Mucosa of rectum (tissue), 2 donors: Measurements from ENCODE around the gene MAFF.
A peak's percentile ranks its signal among the peaks of the same experiment; 100 is the strongest.

Experiments used
- H3K27ac ChIP-seq, 2 donors: one replicate each; pipeline ENCODE4 v1.7.0; 2013; ENCODE audit warnings: inconsistent platforms in 2 of 2, low read depth in 2 of 2, low read length in 2 of 2
- H3K27me3 ChIP-seq, 2 donors: one replicate each; pipeline ENCODE4 v1.7.0; 2013; ENCODE audit warnings: low read length in 2 of 2; ENCODE audit not compliant: control insufficient read depth in 2 of 2, insufficient read depth in 2 of 2
- H3K36me3 ChIP-seq, 2 donors: one replicate each; pipeline ENCODE4 v1.7.0; 2013; ENCODE audit warnings: low read length in 2 of 2; ENCODE audit not compliant: control insufficient read depth in 2 of 2, insufficient read depth in 2 of 2
- H3K4me1 ChIP-seq, 2 donors: one replicate each; pipeline ENCODE4 v1.7.0; 2013; ENCODE audit warnings: low read length in 2 of 2, mild to moderate bottlenecking in 1 of 2; ENCODE audit not compliant: control insufficient read depth in 2 of 2, insufficient read depth in 2 of 2
- H3K4me3 ChIP-seq, 2 donors: one replicate each; pipeline ENCODE4 v1.7.0; 2013; ENCODE audit warnings: low read length in 2 of 2
- H3K9ac ChIP-seq, 2 donors: one replicate each; pipeline ENCODE4 v1.7.0; 2013; ENCODE audit warnings: low read length in 2 of 2, low read depth in 1 of 2, mild to moderate bottlenecking in 1 of 2
- H3K9me3 ChIP-seq, 2 donors: one replicate each; pipeline ENCODE4 v1.7.0; 2013; ENCODE audit warnings: low read length in 2 of 2; ENCODE audit not compliant: control insufficient read depth in 2 of 2
- donor health status: healthy.
- donor health status: Normal muscosa, but diverticular disease.

Gene MAFF

GRCh38 chr22:38244106-38244505, 42.3 kb downstream of the MAFF start:
- Histone ChIP-seq H3K27ac (peak overlapping the region in 1 of 2 donors; percentile 74), H3K4me1 (peaks cover 34 to 38% of the 10 kb centered on the region in 2 donors), H3K9ac (no peak overlapping the region), H3K4me3 (no peak overlapping the region), H3K9me3 (no peaks in the 10 kb centered on the region), H3K36me3 (peaks cover 21 to 23% of the 10 kb centered on the region in 2 donors), H3K27me3 (no peaks in the 10 kb centered on the region)

DNA sequence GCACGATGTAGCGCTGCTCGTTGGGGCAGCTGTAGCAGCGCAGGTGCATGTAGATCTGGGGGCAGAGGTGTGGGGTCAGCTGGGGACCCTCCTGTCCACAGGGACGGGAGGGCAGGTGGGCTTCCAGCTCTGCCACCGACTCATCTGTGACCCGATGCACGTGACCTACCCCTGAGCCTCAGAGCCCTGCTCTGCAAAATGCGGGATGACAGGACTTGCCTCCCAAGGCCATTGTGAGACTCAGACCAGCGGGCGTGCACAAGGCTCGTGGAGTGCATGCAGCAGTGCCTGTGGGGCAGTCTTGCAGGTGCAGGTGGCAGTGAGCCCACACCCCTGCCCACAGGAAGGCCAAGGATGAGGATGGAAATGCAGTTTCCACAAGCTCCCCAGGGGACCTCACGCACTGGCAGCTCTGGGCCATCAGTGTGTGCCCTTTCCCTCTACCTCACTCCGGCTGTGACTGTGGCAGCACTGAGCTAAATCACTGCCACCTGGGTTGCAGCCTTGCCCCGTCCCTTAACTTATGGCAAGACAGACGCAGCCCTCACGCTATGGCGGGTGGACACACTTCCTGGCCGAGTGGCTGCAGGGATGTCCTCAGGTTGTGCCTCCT, 44.4 kb downstream of the MAFF start:
- no peaks in the 10 kb centered on the region for H3K27me3 ChIP-seq
- H3K36me3 ChIP-seq = peaks cover 21 to 23% of the 10 kb centered on the region in 2 donors
- no peak overlapping the region for H3K9ac ChIP-seq
- H3K27ac ChIP-seq = peak overlapping the region; percentile 24 to 45
- no peak overlapping the region for H3K4me3 ChIP-seq
- H3K4me1 ChIP-seq = peaks cover 26 to 31% of the 10 kb centered on the region in 2 donors
- no peaks in the 10 kb centered on the region for H3K9me3 ChIP-seq

DNA sequence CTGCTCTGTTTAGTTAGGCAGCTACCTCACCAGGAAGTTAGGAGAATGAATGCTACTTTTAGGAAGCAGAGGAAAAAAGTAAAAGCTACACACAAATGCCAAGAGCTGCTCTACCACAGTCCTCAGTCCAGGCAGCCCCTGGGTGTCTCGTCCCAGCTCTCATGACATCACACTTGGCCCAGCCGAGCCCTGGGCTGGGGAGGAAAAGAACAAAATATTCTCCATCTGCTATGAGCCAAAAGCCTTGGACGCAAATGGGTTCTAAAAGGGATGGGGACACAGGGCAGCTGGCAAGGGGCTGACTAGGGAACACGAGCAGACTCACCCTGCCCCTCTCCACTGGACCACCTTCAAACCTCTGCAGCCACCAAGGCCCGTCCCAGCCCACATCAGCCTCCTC, 44.9 kb downstream of the MAFF start:
- H3K9me3 ChIP-seq = no peaks in the 10 kb centered on the region
- peaks cover 21 to 23% of the 10 kb centered on the region in 2 donors for H3K36me3 ChIP-seq
- peak overlapping the region; percentile 24 to 45 for H3K27ac ChIP-seq
- H3K4me1 ChIP-seq = peaks cover 31% of the 10 kb centered on the region in 2 donors
- no peaks in the 10 kb centered on the region for H3K27me3 ChIP-seq
- no peak overlapping the region for H3K4me3 ChIP-seq
- H3K9ac ChIP-seq = no peak overlapping the region

- H3K9ac ChIP-seq = no peak overlapping the region
- H3K4me3 ChIP-seq = no peak overlapping the region
- H3K36me3 ChIP-seq = peaks cover 21 to 23% of the 10 kb centered on the region in 2 donors
These were observed 45.9 kb downstream of the MAFF start for GRCh38 chr22:38247713-38248112.

DNA sequence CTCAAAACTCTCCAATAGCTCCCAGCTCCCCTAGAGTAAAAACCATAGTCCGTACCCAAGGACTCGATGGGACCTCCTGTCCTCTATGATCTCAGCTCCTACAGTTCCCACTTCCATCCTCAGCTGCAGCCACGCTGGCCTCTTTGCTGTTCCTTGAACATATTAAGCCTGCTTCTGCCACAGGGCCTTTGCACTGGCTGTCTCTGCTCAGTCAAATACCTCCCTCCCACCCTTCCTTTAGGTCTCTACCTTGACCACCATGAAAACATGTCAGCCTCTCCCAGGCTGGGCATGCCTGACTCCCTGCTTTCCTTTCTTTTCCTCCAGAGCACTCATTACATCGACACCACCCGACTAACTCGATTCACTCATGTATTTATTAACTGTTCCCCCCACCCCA, 46.5 kb downstream of the MAFF start:
- no peak overlapping the region for H3K9ac ChIP-seq
- peaks cover 20 to 22% of the 10 kb centered on the region in 2 donors for H3K4me1 ChIP-seq
- H3K27me3 ChIP-seq = no peaks in the 10 kb centered on the region
- H3K4me3 ChIP-seq = no peak overlapping the region
- H3K27ac ChIP-seq = no peak overlapping the region
- H3K36me3 ChIP-seq = peaks cover 21 to 23% of the 10 kb centered on the region in 2 donors
- H3K9me3 ChIP-seq = no peaks in the 10 kb centered on the region

More at GRCh38 chr22:38247713-38248112, 45.9 kb downstream of the MAFF start:
- H3K27me3 ChIP-seq = no peaks in the 10 kb centered on the region
- H3K4me1 ChIP-seq = peaks cover 26 to 27% of the 10 kb centered on the region in 2 donors
- H3K9me3 ChIP-seq = no peaks in the 10 kb centered on the region
- no peak overlapping the region for H3K27ac ChIP-seq

DNA sequence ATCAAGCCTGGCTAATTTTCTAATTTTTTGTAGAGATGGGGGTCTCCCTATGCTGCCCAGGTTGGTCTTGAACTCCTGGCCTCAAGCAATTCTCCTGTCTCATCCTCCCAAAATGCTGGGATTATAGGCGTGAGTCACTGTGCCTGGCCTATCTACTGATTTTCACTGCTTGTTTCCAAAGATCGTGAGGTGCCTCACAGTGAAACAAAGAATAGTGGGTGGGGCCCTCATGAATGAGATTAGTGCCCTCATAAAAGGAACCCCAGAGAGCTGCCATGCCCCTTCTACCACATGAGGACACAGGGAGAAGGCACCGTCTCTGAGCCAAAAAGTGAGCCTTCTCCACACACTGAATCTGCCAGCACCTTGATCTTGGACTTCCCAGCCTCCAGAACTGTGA, 47.5 kb downstream of the MAFF start:
- Histone ChIP-seq H3K9me3 (no peaks in the 10 kb centered on the region), H3K27ac (no peak overlapping the region), H3K27me3 (no peaks in the 10 kb centered on the region), H3K36me3 (peaks cover 16 to 19% of the 10 kb centered on the region in 2 donors), H3K4me1 (peaks cover 15% of the 10 kb centered on the region in 2 donors), H3K9ac (no peak overlapping the region), H3K4me3 (no peak overlapping the region)

GRCh38 chr22:38249803-38250642, 48.2 kb downstream of the MAFF start:
- H3K9me3 ChIP-seq = no peaks in the 10 kb centered on the region
- H3K27ac ChIP-seq = peak overlapping the region in 1 of 2 donors; percentile 61
- H3K4me3 ChIP-seq = no peak overlapping the region
- no peaks in the 10 kb centered on the region for H3K27me3 ChIP-seq
- no peak overlapping the region for H3K9ac ChIP-seq
- H3K36me3 ChIP-seq = peaks cover 11 to 16% of the 10 kb centered on the region in 2 donors
- H3K4me1 ChIP-seq = peaks cover 15% of the 10 kb centered on the region in 2 donors

- Histone ChIP-seq H3K4me3 (no peak overlapping the region), H3K4me1 (peaks cover 14 to 15% of the 10 kb centered on the region in 2 donors), H3K36me3 (peaks cover 11 to 14% of the 10 kb centered on the region in 2 donors), H3K27me3 (no peaks in the 10 kb centered on the region), H3K9ac (no peak overlapping the region), H3K27ac (peak overlapping the region in 1 of 2 donors; percentile 61), H3K9me3 (no peaks in the 10 kb centered on the region)
These were observed 49.0 kb downstream of the MAFF start for GRCh38 chr22:38250643-38251340.

DNA sequence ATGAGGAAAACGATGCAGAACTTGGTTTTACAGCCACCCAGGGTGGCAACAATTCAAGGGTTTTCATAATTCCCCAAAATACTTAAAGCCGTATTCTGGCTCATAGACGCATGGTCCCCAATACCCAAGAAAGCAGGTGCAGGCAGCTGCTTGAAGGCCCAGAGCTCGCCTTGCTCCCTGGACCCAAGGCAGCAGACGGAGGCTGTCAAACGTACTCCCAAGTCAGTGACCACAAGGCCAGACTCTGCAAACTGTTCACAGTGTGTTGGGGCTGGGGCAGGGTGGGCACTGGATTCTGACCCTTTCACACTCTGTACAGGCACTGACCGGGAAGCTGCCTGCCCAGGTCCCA, 49.5 kb downstream of the MAFF start:
- Histone ChIP-seq H3K9me3 (no peaks in the 10 kb centered on the region), H3K27ac (peak overlapping the region in 1 of 2 donors; percentile 12), H3K4me1 (peaks cover 10 to 13% of the 10 kb centered on the region in 2 donors), H3K4me3 (no peak overlapping the region), H3K27me3 (no peaks in the 10 kb centered on the region), H3K36me3 (peaks cover 8 to 9% of the 10 kb centered on the region in 2 donors), H3K9ac (no peak overlapping the region)

DNA sequence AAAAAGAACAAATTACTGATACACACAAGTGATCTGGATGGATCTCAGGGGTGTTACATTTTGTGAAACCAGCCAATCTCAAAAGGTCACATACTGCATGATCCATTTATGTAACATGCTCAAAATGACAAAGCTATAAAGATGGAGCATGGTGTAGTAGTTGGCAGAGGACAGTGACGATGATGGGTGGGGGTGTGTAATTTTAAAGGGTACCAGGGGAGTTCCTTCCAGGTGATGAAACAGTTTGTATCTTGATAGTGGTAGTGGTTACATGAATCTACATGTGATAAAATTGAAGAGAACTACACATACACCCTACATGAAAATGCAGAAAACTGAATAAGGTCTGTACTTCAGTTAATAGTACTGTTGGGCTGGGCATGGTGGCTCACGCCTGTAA, 53.9 kb downstream of the MAFF start:
- Histone ChIP-seq H3K27ac (no peak overlapping the region), H3K9me3 (no peaks in the 10 kb centered on the region), H3K27me3 (no peaks in the 10 kb centered on the region), H3K4me3 (no peak overlapping the region), H3K9ac (no peak overlapping the region), H3K4me1 (peaks cover 17 to 28% of the 10 kb centered on the region in 2 donors), H3K36me3 (no peaks in the 10 kb centered on the region)
